ENCODE measurements around the gene ATP5F1E. TPM values are rescaled to one million over a fixed set of nuclear protein-coding genes. Genes with fewer than 3 reads are reported as not detected.

ATP5F1E gene
- total RNA-seq, 1 experiment from 2014 or later = 52.7 TPM

DNA sequence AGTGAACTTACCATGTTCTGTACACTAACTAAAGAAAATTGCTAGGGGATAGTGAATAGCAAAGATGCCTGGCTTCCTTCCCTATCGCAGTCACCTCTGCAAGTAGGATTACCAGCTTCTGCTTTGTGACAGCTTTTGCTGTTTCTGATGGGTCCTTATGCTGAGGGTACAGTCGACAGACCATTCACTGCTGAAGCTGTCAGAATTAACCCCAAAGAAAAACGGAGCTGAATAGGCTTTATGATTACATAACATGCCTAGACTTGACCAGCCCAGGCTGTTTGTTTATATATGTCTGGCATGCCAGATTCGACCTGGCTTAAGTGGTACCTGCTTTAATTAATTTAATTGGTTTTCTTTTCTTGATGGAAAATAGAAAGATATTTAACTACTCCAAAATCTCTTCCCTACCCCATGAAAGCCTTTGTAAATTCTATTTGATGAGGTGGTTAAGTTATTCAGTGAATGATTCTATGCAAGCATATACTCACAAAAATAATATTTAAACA is 32.1 kb upstream of the ATP5F1E start:
- no peak overlapping the region for H3K4me3 Mint-ChIP-seq
- no peak overlapping the region for H3K23ac ChIP-seq (ENCODE audit: insufficient read length, low read depth, low read length)

More for the DNA sequence above, 32.1 kb upstream of the ATP5F1E start:
- H2AFZ ChIP-seq (ENCODE audit: low read length) = no peak overlapping the region
- H3T11ph ChIP-seq (ENCODE audit: low read length) = no peak overlapping the region
- no peaks in the 10 kb centered on the region for H4K20me1 ChIP-seq (ENCODE audit: control insufficient read depth, insufficient read depth, insufficient read length)
- H3K79me2 ChIP-seq (ENCODE audit: insufficient read depth, low read length) = no peaks in the 10 kb centered on the region
- DNase-seq = no peak
- TF ChIP-seq, protein P1, sequence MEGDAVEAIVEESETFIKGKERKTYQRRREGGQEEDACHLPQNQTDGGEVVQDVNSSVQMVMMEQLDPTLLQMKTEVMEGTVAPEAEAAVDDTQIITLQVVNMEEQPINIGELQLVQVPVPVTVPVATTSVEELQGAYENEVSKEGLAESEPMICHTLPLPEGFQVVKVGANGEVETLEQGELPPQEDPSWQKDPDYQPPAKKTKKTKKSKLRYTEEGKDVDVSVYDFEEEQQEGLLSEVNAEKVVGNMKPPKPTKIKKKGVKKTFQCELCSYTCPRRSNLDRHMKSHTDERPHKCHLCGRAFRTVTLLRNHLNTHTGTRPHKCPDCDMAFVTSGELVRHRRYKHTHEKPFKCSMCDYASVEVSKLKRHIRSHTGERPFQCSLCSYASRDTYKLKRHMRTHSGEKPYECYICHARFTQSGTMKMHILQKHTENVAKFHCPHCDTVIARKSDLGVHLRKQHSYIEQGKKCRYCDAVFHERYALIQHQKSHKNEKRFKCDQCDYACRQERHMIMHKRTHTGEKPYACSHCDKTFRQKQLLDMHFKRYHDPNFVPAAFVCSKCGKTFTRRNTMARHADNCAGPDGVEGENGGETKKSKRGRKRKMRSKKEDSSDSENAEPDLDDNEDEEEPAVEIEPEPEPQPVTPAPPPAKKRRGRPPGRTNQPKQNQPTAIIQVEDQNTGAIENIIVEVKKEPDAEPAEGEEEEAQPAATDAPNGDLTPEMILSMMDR (conservative IDR thresholded peaks at IDR 0.05) = no peak
- peaks cover 6 to 15% of the 10 kb centered on the region in 2 experiments for H3K4me1 Mint-ChIP-seq
- no CpG with 5 or more reads among the region's 4 CpGs for WGBS (ENCODE audit: extremely low coverage, insufficient read length, low lambda C conversion rate)
- H3K9ac ChIP-seq (ENCODE audit: extremely low read depth, insufficient read length, low read length) = no peak overlapping the region
- no peaks in the 10 kb centered on the region for H3K27me3 ChIP-seq (ENCODE audit: insufficient read depth, low read length)
- no peak overlapping the region for H3K4ac ChIP-seq (ENCODE audit: low read depth, low read length)
- H3K4me1 ChIP-seq (ENCODE audit: insufficient read depth, low read length) = no peaks in the 10 kb centered on the region
- no peak overlapping the region for H2BK120ac ChIP-seq (ENCODE audit: low read depth, low read length, poor library complexity, severe bottlenecking)
- no peak overlapping the region for H3K56ac ChIP-seq (ENCODE audit: insufficient read length, low read depth, low read length)
- H3K36me3 Mint-ChIP-seq (ENCODE audit: insufficient read depth in 1 of 3, low read depth in 3 of 3) = no peaks in the 10 kb centered on the region
- no peak overlapping the region for H2BK5ac ChIP-seq (ENCODE audit: insufficient read length, low read length)
- H3K23me2 ChIP-seq (ENCODE audit: insufficient read length, low read depth, low read length, poor library complexity, severe bottlenecking) = no peaks in the 10 kb centered on the region
- H4K91ac ChIP-seq (ENCODE audit: insufficient read length, low read depth, low read length) = no peak overlapping the region
- no peak overlapping the region for H2AK5ac ChIP-seq (ENCODE audit: insufficient read length, low read length)
- no peaks in the 10 kb centered on the region for H3K9me3 ChIP-seq (ENCODE audit: control insufficient read depth, low read depth, low read length)
- peaks cover 3 to 5% of the 10 kb centered on the region in 2 experiments; a peak in 3 of 5 replicates for H3K9me3 Mint-ChIP-seq
- no peak overlapping the region for H3K14ac ChIP-seq (ENCODE audit: insufficient read depth, low read length)
- no peak overlapping the region for H3K4me2 ChIP-seq (ENCODE audit: insufficient read depth, insufficient read length, low read length)
- no peak overlapping the region for H2BK20ac ChIP-seq (ENCODE audit: low read depth, low read length, poor library complexity, severe bottlenecking)
- H3K27ac ChIP-seq (ENCODE audit: insufficient read length, low read depth, low read length) = no peak overlapping the region
- H2BK15ac ChIP-seq (ENCODE audit: low read depth, low read length) = no peak overlapping the region
- no peak overlapping the region for H3K27ac Mint-ChIP-seq
- H3K18ac ChIP-seq (ENCODE audit: insufficient read length, low read depth, low read length) = no peak overlapping the region
- H4K8ac ChIP-seq (replicated peaks; ENCODE audit: insufficient read length, low read depth, low read length) = no peak overlapping the region
- H2BK12ac ChIP-seq (ENCODE audit: insufficient read length, low read depth, low read length) = no peak overlapping the region
- no peak overlapping the region for H4K5ac ChIP-seq (ENCODE audit: insufficient read length, low read depth, low read length)
- H3K79me1 ChIP-seq (ENCODE audit: insufficient read depth, low read depth, low read length, poor library complexity, severe bottlenecking) = no peaks in the 10 kb centered on the region
- H3K27me3 Mint-ChIP-seq (ENCODE audit: low read depth) = peaks cover 2% of the 10 kb centered on the region; the same call in 1 of the 2 replicates
